GM12878 (cell line): ENCODE results near the gene USP46. TPM values are rescaled to one million over a fixed set of nuclear protein-coding genes. Genes with fewer than 3 reads are reported as not detected.

ENCODE experiments used
- ATAC-seq: fragments of 200-7000 bp; cut with Tn5 transposase; 3 replicates; pipeline ENCODE4 v1.9.1; 2020; ENCODE audit warnings: mild to moderate bottlenecking, moderate library complexity
- BruUV-seq: library from RNA; stranded (reverse); fragments of 400-500 nt; replicated peaks from 2 replicates; lab custom pipeline; 2021; lab: Mats Ljungman, UMichigan
- CTCF ChIA-PET: fragments of 300-600 bp; sonication (Branson Sonifier 250); formaldehyde crosslinking; extraction: SDS; loops from one replicate; lab custom pipeline; 2021; ENCODE audit warnings: inconsistent platforms; lab: Yijun Ruan, JAX
- POLR2A ChIA-PET: fragments of 350-600 bp; formaldehyde crosslinking; extraction: SDS; loops from one replicate; lab custom pipeline; 2021; ENCODE audit warnings: inconsistent platforms; lab: Charles Lee
- RAD21 ChIA-PET: fragments of 300-600 bp; sonication (Branson Sonifier 250); formaldehyde crosslinking; loops from one replicate; lab custom pipeline; 2023; ENCODE audit warnings: antibody characterized with exemption; ENCODE audit not compliant: unreplicated experiment; lab: Charles Lee
- SMC1A ChIA-PET: fragments of 300-600 bp; sonication (Branson Sonifier 250); formaldehyde crosslinking; loops from one replicate; lab custom pipeline; 2023; ENCODE audit not compliant: unreplicated experiment, uncharacterized antibody; lab: Charles Lee
- DNase-seq: peaks from one replicate; pipeline ENCODE4 v3.0.0-alpha.2; 2011; ENCODE audit warnings: low read depth, low spot score
- FAIRE-seq: peaks from 3 replicates; lab custom pipeline; 2011; peaks lifted over from hg19 to GRCh38; lab: Jason Lieb, UNC
- H2AFZ ChIP-seq: 2 replicates; pipeline ENCODE4 v1.6.0; 2011; ENCODE audit warnings: low read depth, low read length, control low read depth; ENCODE audit not compliant: control insufficient read depth
- H3K27ac ChIP-seq: 2 replicates; pipeline ENCODE4 v1.5.1; 2011; ENCODE audit warnings: control low read depth; ENCODE audit not compliant: control insufficient read depth, insufficient read depth
- H3K27me3 ChIP-seq, 2 experiments: replicated peaks in 1 of 2; 2 replicates each; pipeline versions ENCODE4 v1.6.0 to v1.6.1; 2011; ENCODE audit warnings: low read length in 1 of 2; ENCODE audit not compliant: control insufficient read depth in 2 of 2, insufficient read depth in 2 of 2
- H3K36me3 ChIP-seq, 2 experiments: 2 replicates each; pipeline ENCODE4 v1.5.1; 2011; ENCODE audit warnings: low read length in 1 of 2; ENCODE audit not compliant: control insufficient read depth in 2 of 2, insufficient read depth in 2 of 2
- H3K4me1 ChIP-seq: 2 replicates; pipeline ENCODE4 v1.6.1; 2011; ENCODE audit warnings: mild to moderate bottlenecking, low read length, moderate library complexity, mixed read lengths; ENCODE audit not compliant: control insufficient read depth, insufficient read depth
- H3K4me2 ChIP-seq: 2 replicates; pipeline ENCODE4 v1.6.0; 2011; ENCODE audit warnings: control low read depth; ENCODE audit not compliant: control insufficient read depth, insufficient read depth
- H3K4me3 ChIP-seq: fragments of 200-600 bp; sonication (generic); 2 replicates; pipeline ENCODE4 v1.5.1; 2016
- H3K79me2 ChIP-seq: 2 replicates; pipeline ENCODE4 v1.6.0; 2011; ENCODE audit warnings: low read length; ENCODE audit not compliant: control insufficient read depth, insufficient read depth
- H3K9ac ChIP-seq: 2 replicates; pipeline ENCODE4 v1.8.0; 2011; ENCODE audit warnings: low read length, control low read depth, mixed read lengths; ENCODE audit not compliant: control insufficient read depth, insufficient read depth
- H3K9me3 ChIP-seq: replicated peaks from 3 replicates; pipeline ENCODE4 v1.5.1; 2011; ENCODE audit warnings: mild to moderate bottlenecking, low read length; ENCODE audit not compliant: control insufficient read depth, insufficient read depth
- H4K20me1 ChIP-seq: 2 replicates; pipeline ENCODE4 v1.6.0; 2011; ENCODE audit not compliant: control insufficient read depth, insufficient read depth
- EGR1 ChIP-seq, 2 experiments: IDR thresholded peaks; 1 replicate in 1 of 2; 2 replicates in 1 of 2; pipeline ENCODE4 v1.6.1; 2011 to 2012; ENCODE audit warnings: low read depth in 2 of 2, low read length in 2 of 2, borderline replicate concordance in 1 of 2, mild to moderate bottlenecking in 1 of 2, moderate library complexity in 1 of 2
- ELK1 ChIP-seq: IDR thresholded peaks from 2 replicates; pipeline ENCODE4 v1.6.1; 2012; ENCODE audit warnings: low read depth, low read length, improper control_type of control experiment
- KDM1A ChIP-seq: fragments of 200-600 bp; sonication (generic); IDR thresholded peaks from 2 replicates; pipeline ENCODE4 v1.6.1; 2016; ENCODE audit warnings: borderline replicate concordance
- MAX ChIP-seq: IDR thresholded peaks from 2 replicates; pipeline ENCODE4 v1.6.1; 2012; ENCODE audit warnings: low read depth, low read length, improper control_type of control experiment
- MTA3 ChIP-seq: IDR thresholded peaks from 2 replicates; pipeline ENCODE4 v1.6.1; 2012; ENCODE audit warnings: low read length, inconsistent platforms, borderline replicate concordance
- MYC ChIP-seq: IDR thresholded peaks from 2 replicates; pipeline ENCODE4 v1.6.1; 2011; ENCODE audit warnings: mild to moderate bottlenecking, low read length, moderate library complexity, inconsistent platforms; ENCODE audit not compliant: insufficient read depth, insufficient replicate concordance, insufficient read length, severe bottlenecking
- NBN ChIP-seq: fragments of 450-650 bp; IDR thresholded peaks from 2 replicates; pipeline ENCODE4 v1.6.1; 2016
- PAX8 ChIP-seq: fragments of 450-650 bp; IDR thresholded peaks from 2 replicates; pipeline ENCODE4 v1.6.1; 2017; ENCODE audit warnings: mild to moderate bottlenecking, moderate library complexity
- RBBP5 ChIP-seq: fragments of 200-600 bp; sonication (generic); conservative IDR thresholded peaks from 2 replicates; pipeline ENCODE4 v1.6.1; 2016
- SMAD5 ChIP-seq: IDR thresholded peaks from 2 replicates; pipeline ENCODE4 v1.6.1; 2016; ENCODE audit warnings: antibody characterized with exemption, low read depth
- STAT1 ChIP-seq: fragments of 450-650 bp; conservative IDR thresholded peaks from 2 replicates; pipeline ENCODE4 v1.6.1; 2014; ENCODE audit warnings: antibody characterized with exemption, mild to moderate bottlenecking
- TBL1XR1 ChIP-seq: IDR thresholded peaks from 2 replicates; pipeline ENCODE4 v1.6.1; 2012; ENCODE audit warnings: low read depth, low read length, improper control_type of control experiment
- ZNF384 ChIP-seq: IDR thresholded peaks from 2 replicates; pipeline ENCODE4 v1.6.1; 2012; ENCODE audit warnings: low read depth, mild to moderate bottlenecking, low read length, improper control_type of control experiment, borderline replicate concordance
- ZZZ3 ChIP-seq: IDR thresholded peaks from 2 replicates; pipeline ENCODE4 v1.6.1; 2011; ENCODE audit warnings: low read depth; ENCODE audit not compliant: control insufficient read depth, insufficient read length
- WGBS: methylation state at CpG from one replicate; pipeline ENCODE4 v1.1.6; 2016; ENCODE audit warnings: low lambda C conversion rate; ENCODE audit not compliant: insufficient replicate concordance, insufficient coverage; ENCODE audit errors: missing lambda C conversion rate; 5-methylcytosine and 5-hydroxymethylcytosine counted together
- in situ Hi-C: fragments of 300-500 bp; cut with MboI; formaldehyde crosslinking; loops from 9 replicates; pipeline ENCODE4 v1.14.3; 2018; ENCODE audit warnings: mixed read lengths
- intact Hi-C: fragments of 100-400 bp; cut with micrococcal nuclease; formaldehyde crosslinking; loops from one replicate; pipeline ENCODE4 v1.14.2; 2022; ENCODE audit not compliant: unreplicated experiment
- polyA plus RNA-seq, 11 experiments: library from polyadenylated mRNA; depleted of rRNA in 4 of 11; unstranded in 6 of 11; stranded (reverse) in 5 of 11; fragments of >200 nt; fragmentation: Nextera tagmentation in 4 of 11; fragmentation: Illumina TruSeq in 1 of 11; extraction: Ambion mirVana in 4 of 11; extraction: Trizol in 1 of 11; gene quantifications; 1 replicate in 1 of 11; 2 replicates in 10 of 11; pipeline versions ENCODE4 v1.2.1 to v1.2.3, GENCODE V29; 2011 to 2016; ENCODE audit warnings: inconsistent platforms in 2 of 11, missing spikeins in 2 of 11, low read depth in 1 of 11
- total RNA-seq, 4 experiments: library from RNA; depleted of rRNA in 3 of 4; stranded (reverse); fragments of >200 nt in 3 of 4; fragmentation: Illumina TruSeq in 1 of 4; extraction: Trizol in 1 of 4; gene quantifications; 2 replicates each; pipeline versions ENCODE4 v1.2.1 to v1.2.3, GENCODE V29; 2013 to 2021

The USP46 gene
- total and polyA plus RNA-seq, 10 of the 15 experiments (the other 5 are each of a cell fraction or from before 2014, with no cell fraction given), result 5.3 to 20.1 (median 12.0) TPM

- RAD21 ChIA-PET, result no interaction called here
- Histone ChIP-seq H3K79me2 (no peaks in the 10 kb centered on the region; the same call in 1 of the 2 replicates), H3K9me3 (peaks cover 2% of the 10 kb centered on the region; the same call in 2 of the 3 replicates), H3K27ac (no peak overlapping the region), H2AFZ (no peak overlapping the region), H3K4me2 (no peak overlapping the region), H3K36me3 (peaks cover 0 to 9% of the 10 kb centered on the region in 2 experiments; a peak in 3 of 4 replicates), H3K4me1 (no peaks in the 10 kb centered on the region), H3K9ac (no peak overlapping the region), H4K20me1 (no peaks in the 10 kb centered on the region), H3K4me3 (no peak overlapping the region)
- BruUV-seq, result no TSS peak
- intact Hi-C loops (no loop called here), in situ Hi-C loops (no loop called here)
- FAIRE-seq (no peak), ATAC-seq (no peak), DNase-seq (no peak)
- WGBS, result 92% methylated on average over 1 of the region's 1 CpG
- POLR2A ChIA-PET, result no interaction called here
- SMC1A ChIA-PET, result no interaction called here
- CTCF ChIA-PET, result interaction anchor here (1.0 kb wide), 1 partner anchor 50 kb away, joined by 3 read pairs; no protein-coding TSS in a partner anchor
- TF ChIP-seq PAX8 (no peak), ZNF384 (no peak), NBN (no peak), ELK1 (no peak), MYC (no peak), MTA3 (no peak), TBL1XR1 (no peak), KDM1A (no peak), MAX (no peak), EGR1 (IDR thresholded peaks at IDR 0.05; ENCODE audit: borderline replicate concordance in 1 of 2, low read depth in 2 of 2, low read length in 2 of 2) (no peak), ZZZ3 (no peak), STAT1 (no peak), SMAD5 (no peak), RBBP5 (no peak)
- TF ChIP-seq, all 136 proteins: peak for 0
- H3K27me3 ChIP-seq, result no peaks in the 10 kb centered on the region
Observed at GRCh38 chr4:52612341-52612740, 46.8 kb downstream of the USP46 start.
